ENCODE measurements around the gene FGF11. TPM values are rescaled to one million over a fixed set of nuclear protein-coding genes. Genes with fewer than 3 reads are reported as not detected.

The FGF11 gene
- total and polyA plus RNA-seq, 8 donors, result 0.37 to 15.6 (median 1.7) TPM; not detected in 4

DNA sequence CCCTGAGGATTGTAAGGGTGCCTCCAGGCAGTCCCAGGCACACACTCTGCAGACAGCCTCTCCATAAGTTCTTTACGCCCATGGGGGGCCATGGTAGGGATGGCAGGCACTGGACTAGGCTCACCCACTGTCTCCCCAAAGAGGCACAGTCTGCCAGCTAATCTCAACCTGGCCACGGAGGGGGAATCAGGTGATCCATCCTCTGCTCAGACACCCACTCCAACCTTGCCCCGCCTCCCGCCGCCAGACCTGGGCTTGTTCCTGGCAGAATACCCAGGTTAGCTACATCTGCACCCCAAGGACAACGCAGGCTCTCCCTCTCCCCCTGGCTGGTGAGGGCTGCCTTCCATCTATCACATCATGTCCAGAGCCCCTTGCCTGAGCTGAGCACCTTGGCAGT lies 30.4 kb upstream of the FGF11 start:
- TF ChIP-seq EP300 (IDR thresholded peaks at IDR 0.05), result no peak
- 74 to 90% (median 80%) methylated on average over 2 to 6 of the region's 6 CpGs for WGBS, 5 donors

DNA sequence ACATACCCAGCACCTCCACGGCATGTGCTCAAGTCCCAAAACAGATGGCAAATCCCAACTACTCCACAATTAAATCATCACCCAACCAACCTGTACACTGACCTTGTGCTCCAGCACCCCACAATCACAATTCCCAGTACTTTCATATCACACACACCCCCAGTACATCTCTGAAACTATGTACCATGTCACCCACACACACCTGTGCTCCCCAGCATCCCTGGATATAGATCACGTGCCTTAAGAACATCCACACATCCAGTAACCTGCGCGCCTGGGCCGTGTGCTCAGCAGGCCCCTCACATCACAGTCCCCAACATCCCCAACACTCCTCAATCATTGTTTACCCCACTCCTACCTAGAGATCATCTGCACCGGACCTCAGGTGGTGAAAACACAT lies 29.6 kb upstream of the FGF11 start:
- Histone ChIP-seq H3K4me3 (no peak overlapping the region), H3K27me3 (peaks cover 0 to 11% (median 0%) of the 10 kb centered on the region in 3 donors), H3K36me3 (peaks cover 0 to 27% (median 20%) of the 10 kb centered on the region in 4 donors), H3K27ac (no peak overlapping the region), H3K9me3 (no peaks in the 10 kb centered on the region), H3K4me1 (peaks cover 14 to 23% (median 19%) of the 10 kb centered on the region in 4 donors)
- intact Hi-C loops (cut with DNase I; ENCODE audit: low total_unique reads), result no loop called here
- TF ChIP-seq POLR2AphosphoS5 (IDR thresholded peaks at IDR 0.05) (no peak), POLR2A (IDR thresholded peaks at IDR 0.05) (no peak), EP300 (IDR thresholded peaks at IDR 0.05) (no peak)
- TF ChIP-seq, protein P1, sequence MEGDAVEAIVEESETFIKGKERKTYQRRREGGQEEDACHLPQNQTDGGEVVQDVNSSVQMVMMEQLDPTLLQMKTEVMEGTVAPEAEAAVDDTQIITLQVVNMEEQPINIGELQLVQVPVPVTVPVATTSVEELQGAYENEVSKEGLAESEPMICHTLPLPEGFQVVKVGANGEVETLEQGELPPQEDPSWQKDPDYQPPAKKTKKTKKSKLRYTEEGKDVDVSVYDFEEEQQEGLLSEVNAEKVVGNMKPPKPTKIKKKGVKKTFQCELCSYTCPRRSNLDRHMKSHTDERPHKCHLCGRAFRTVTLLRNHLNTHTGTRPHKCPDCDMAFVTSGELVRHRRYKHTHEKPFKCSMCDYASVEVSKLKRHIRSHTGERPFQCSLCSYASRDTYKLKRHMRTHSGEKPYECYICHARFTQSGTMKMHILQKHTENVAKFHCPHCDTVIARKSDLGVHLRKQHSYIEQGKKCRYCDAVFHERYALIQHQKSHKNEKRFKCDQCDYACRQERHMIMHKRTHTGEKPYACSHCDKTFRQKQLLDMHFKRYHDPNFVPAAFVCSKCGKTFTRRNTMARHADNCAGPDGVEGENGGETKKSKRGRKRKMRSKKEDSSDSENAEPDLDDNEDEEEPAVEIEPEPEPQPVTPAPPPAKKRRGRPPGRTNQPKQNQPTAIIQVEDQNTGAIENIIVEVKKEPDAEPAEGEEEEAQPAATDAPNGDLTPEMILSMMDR (IDR thresholded peaks at IDR 0.05), result no peak
- DNase-seq, result no peak
- WGBS, 5 donors, result 89 to 94% (median 91%) methylated on average over 6 of the region's 6 CpGs

More for the DNA sequence above, 30.4 kb upstream of the FGF11 start:
- Histone ChIP-seq H3K9me3 (no peaks in the 10 kb centered on the region), H3K4me3 (no peak overlapping the region), H3K36me3 (peaks cover 0 to 25% (median 19%) of the 10 kb centered on the region in 4 donors), H3K27me3 (peaks cover 0 to 13% (median 0%) of the 10 kb centered on the region in 3 donors), H3K4me1 (peaks cover 17 to 23% (median 19%) of the 10 kb centered on the region in 4 donors), H3K27ac (no peak overlapping the region)
- no peak for DNase-seq
- intact Hi-C loops (cut with DNase I; ENCODE audit: low total_unique reads), result no loop called here

DNA sequence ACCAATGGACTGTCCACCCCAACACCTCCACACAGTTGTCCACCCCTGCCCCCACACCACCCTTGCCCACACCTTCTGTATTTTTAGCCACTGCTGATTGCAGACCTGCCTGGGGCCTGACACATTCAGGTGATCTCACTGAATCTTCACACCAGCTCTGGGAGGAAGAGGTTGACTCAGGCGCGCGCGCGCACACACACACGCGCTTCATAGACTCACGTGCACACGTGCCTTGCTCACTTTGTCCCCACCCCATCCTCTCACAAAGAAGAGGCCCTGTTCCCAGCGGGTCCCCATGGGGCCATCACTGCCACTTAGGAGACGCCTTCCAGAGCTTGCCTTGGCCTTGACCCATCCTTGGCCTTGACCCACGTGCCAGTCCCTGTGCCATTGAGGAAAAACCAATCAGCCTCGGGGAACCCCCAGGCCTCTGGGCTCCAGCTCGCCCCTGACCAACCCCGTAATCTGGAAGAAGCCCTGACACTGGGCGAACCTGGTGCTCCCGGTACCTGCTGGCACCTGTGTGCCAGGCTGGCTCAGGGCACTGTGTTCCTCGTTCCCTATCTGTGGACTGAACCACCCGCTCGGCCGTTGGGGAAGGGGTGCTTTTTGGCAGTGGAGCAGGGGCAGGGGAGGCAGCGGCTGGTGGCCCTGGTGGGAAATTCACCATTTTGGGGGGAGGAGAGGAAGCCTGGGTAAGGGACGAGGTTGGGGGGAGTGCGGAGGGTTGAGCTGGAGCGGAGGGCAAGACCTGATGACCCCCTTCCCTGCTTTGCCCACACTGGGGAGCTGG lies 28.5 kb upstream of the FGF11 start:
- H3K36me3 ChIP-seq, result peaks cover 0 to 39% (median 26%) of the 10 kb centered on the region in 4 donors
- H3K4me3 ChIP-seq, result no peak overlapping the region
- H3K9me3 ChIP-seq, result no peaks in the 10 kb centered on the region
- intact Hi-C loops (cut with DNase I; ENCODE audit: low total_unique reads), result no loop called here
- no peaks in the 10 kb centered on the region for H3K27me3 ChIP-seq
- no peak for DNase-seq
- WGBS, 5 donors, result 78 to 89% (median 84%) methylated on average over 21 to 25 of the region's 25 CpGs
- no peak for TF ChIP-seq POLR2AphosphoS5 (IDR thresholded peaks at IDR 0.05)
- TF ChIP-seq, protein P1 (IDR thresholded peaks at IDR 0.05), result no peak
- no peak for TF ChIP-seq EP300 (IDR thresholded peaks at IDR 0.05)
- no peak for TF ChIP-seq POLR2A (IDR thresholded peaks at IDR 0.05)
- peaks cover 3 to 12% (median 8%) of the 10 kb centered on the region in 4 donors for H3K4me1 ChIP-seq
- no peak overlapping the region for H3K27ac ChIP-seq

DNA sequence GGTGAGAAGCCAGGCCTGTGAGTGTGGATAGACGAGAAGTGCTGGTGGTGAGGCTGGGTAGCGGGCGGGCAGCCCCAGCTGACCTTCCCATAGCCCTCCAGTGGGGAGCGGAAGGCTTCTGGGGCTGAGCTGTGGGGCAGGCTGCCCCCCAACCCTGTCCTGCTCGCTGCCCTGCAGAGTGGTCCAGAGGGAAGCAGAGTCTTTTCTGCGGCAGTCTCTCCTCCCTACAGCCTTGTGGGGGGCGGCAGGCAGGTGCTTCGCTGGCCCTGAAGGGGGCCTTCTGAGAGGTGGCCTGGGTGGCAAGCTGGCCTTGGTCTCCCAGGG lies 27.9 kb upstream of the FGF11 start:
- Histone ChIP-seq H3K9me3 (no peaks in the 10 kb centered on the region), H3K27me3 (no peaks in the 10 kb centered on the region), H3K36me3 (peaks cover 0 to 43% (median 27%) of the 10 kb centered on the region in 4 donors), H3K27ac (no peak overlapping the region), H3K4me3 (no peak overlapping the region), H3K4me1 (peaks cover 0 to 6% (median 5%) of the 10 kb centered on the region in 4 donors)
- 80 to 90% (median 86%) methylated on average over 2 to 8 of the region's 8 CpGs for WGBS, 5 donors
- intact Hi-C loops (cut with DNase I; ENCODE audit: low total_unique reads), result no loop called here
- DNase-seq, result no peak
- no peak for TF ChIP-seq EP300 (IDR thresholded peaks at IDR 0.05)
- TF ChIP-seq POLR2A (IDR thresholded peaks at IDR 0.05), result no peak
- TF ChIP-seq, protein P1 (IDR thresholded peaks at IDR 0.05), result no peak
- TF ChIP-seq POLR2AphosphoS5 (IDR thresholded peaks at IDR 0.05), result no peak

Data from stomach (tissue), 9 donors.